KMS-11 (cell line): ENCODE measurements around the gene UQCRC1.

Experiments
- H2AFZ ChIP-seq: fragments of 200-600 bp; sonication (generic); 2 replicates; pipeline ENCODE4 v1.6.1; 2016; ENCODE audit warnings: antibody characterized with exemption, mixed run types, low read depth
- H3K27ac ChIP-seq: fragments of 200-600 bp; sonication (generic); 2 replicates; pipeline ENCODE4 v1.6.1; 2016; ENCODE audit warnings: mild to moderate bottlenecking, mixed run types
- H3K27me3 ChIP-seq: fragments of 200-600 bp; sonication (generic); 2 replicates; pipeline ENCODE4 v1.6.1; 2017; ENCODE audit warnings: mild to moderate bottlenecking, low read depth, mixed run types, moderate library complexity; ENCODE audit not compliant: insufficient read depth
- H3K36me3 ChIP-seq: fragments of 200-600 bp; sonication (generic); 2 replicates; pipeline ENCODE4 v1.6.1; 2017; ENCODE audit warnings: mild to moderate bottlenecking, mixed run types; ENCODE audit not compliant: insufficient read depth
- H3K4me1 ChIP-seq: fragments of 200-600 bp; sonication (generic); 2 replicates; pipeline ENCODE4 v1.6.1; 2016; ENCODE audit warnings: mild to moderate bottlenecking, low read depth, mixed run types; ENCODE audit not compliant: poor library complexity, severe bottlenecking
- H3K4me2 ChIP-seq: fragments of 200-600 bp; sonication (generic); 2 replicates; pipeline ENCODE4 v1.7.0; 2016; ENCODE audit warnings: mild to moderate bottlenecking, mixed run types
- H3K4me3 ChIP-seq: fragments of 200-600 bp; sonication (generic); IDR thresholded peaks from 2 replicates; pipeline ENCODE4 v1.6.1; 2017; ENCODE audit warnings: low read depth, low read length, mixed read lengths; ENCODE audit not compliant: insufficient read depth
- H3K79me2 ChIP-seq: fragments of 200-600 bp; sonication (generic); 2 replicates; pipeline ENCODE4 v1.6.1; 2016; ENCODE audit warnings: low read depth, mixed run types; ENCODE audit not compliant: insufficient read depth
- H3K9ac ChIP-seq: fragments of 200-600 bp; sonication (generic); 2 replicates; pipeline ENCODE4 v1.6.1; 2016; ENCODE audit warnings: mild to moderate bottlenecking, mixed run types
- H4K20me1 ChIP-seq: fragments of 200-600 bp; sonication (generic); 2 replicates; pipeline ENCODE4 v1.6.1; 2016; ENCODE audit warnings: mild to moderate bottlenecking, mixed run types; ENCODE audit not compliant: insufficient read depth
- TF ChIP-seq, protein P1 (sequence below): fragments of 200-600 bp; sonication (generic); conservative IDR thresholded peaks from 2 replicates; pipeline ENCODE4 v1.6.1; 2017; ENCODE audit warnings: low read depth, mild to moderate bottlenecking, antibody characterized with exemption, low read length, moderate library complexity, mixed read lengths

UQCRC1 gene

DNA sequence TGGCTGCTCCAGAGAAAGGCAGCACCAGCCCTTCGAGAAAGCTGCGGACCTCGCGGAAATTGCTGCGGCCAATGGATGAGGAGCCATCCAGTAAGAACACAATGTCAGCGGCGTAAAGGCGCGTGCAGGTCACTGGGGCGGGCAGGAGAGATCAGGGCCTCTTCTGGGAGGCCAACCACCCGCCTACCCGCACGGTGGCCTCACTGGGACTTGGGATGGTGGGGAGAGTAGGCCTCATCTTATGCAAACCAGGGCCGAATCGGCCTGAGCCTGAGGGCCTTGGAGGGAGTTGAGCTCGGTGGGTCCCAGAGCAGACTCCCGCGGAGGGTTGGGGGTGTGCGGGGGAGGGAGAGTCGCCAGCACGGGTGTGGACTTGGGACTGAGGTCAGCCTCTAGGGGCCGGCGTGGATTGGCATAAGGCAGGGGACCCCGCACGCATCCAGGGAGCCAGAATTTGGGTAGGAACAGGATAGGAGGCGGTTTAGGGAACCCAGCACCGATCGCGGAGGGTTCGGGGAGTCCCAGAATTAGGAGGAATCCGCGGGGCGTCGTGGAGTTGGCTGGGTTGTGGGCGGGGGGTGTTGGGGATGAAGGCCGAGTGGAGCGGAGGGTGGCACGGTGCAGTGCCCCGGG, 14.9 kb downstream of the UQCRC1 start:
- Histone ChIP-seq H2AFZ (no peak overlapping the region), H3K4me3 (no peak overlapping the region), H3K36me3 (no peaks in the 10 kb centered on the region), H3K79me2 (no peaks in the 10 kb centered on the region), H3K27me3 (peaks cover 10% of the 10 kb centered on the region; the same call in 1 of the 2 replicates), H3K9ac (no peak overlapping the region), H3K4me1 (no peaks in the 10 kb centered on the region), H3K4me2 (no peak overlapping the region), H3K27ac (no peak overlapping the region), H4K20me1 (no peaks in the 10 kb centered on the region)
- TF ChIP-seq, protein P1, sequence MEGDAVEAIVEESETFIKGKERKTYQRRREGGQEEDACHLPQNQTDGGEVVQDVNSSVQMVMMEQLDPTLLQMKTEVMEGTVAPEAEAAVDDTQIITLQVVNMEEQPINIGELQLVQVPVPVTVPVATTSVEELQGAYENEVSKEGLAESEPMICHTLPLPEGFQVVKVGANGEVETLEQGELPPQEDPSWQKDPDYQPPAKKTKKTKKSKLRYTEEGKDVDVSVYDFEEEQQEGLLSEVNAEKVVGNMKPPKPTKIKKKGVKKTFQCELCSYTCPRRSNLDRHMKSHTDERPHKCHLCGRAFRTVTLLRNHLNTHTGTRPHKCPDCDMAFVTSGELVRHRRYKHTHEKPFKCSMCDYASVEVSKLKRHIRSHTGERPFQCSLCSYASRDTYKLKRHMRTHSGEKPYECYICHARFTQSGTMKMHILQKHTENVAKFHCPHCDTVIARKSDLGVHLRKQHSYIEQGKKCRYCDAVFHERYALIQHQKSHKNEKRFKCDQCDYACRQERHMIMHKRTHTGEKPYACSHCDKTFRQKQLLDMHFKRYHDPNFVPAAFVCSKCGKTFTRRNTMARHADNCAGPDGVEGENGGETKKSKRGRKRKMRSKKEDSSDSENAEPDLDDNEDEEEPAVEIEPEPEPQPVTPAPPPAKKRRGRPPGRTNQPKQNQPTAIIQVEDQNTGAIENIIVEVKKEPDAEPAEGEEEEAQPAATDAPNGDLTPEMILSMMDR, result no peak

DNA sequence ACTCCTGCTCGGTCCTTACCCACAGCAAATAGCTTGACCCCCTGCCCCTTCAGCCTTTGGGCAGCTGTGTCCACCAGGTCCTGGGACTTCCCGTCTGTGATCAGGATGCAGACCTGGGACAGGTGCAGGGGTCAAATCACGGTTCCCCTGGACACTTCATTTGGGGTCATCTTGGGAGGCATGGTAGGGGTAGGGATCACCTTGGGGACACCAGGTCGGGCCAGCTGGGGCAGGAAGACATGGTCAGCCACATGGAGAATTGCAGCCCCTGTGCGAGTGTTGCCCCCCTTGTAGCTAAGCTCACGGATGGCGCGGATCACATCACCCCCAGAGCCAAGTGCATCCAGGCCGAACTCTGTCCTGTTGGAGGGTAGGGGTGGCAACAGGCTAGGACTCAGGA, 16.1 kb downstream of the UQCRC1 start:
- Histone ChIP-seq H3K36me3 (no peaks in the 10 kb centered on the region), H3K27me3 (peaks cover 11% of the 10 kb centered on the region; the same call in 1 of the 2 replicates), H3K27ac (no peak overlapping the region), H3K4me3 (no peak overlapping the region), H4K20me1 (no peaks in the 10 kb centered on the region), H3K9ac (no peak overlapping the region), H3K4me1 (no peaks in the 10 kb centered on the region), H3K79me2 (no peaks in the 10 kb centered on the region), H2AFZ (no peak overlapping the region), H3K4me2 (no peak overlapping the region)
- TF ChIP-seq, protein P1, result no peak

DNA sequence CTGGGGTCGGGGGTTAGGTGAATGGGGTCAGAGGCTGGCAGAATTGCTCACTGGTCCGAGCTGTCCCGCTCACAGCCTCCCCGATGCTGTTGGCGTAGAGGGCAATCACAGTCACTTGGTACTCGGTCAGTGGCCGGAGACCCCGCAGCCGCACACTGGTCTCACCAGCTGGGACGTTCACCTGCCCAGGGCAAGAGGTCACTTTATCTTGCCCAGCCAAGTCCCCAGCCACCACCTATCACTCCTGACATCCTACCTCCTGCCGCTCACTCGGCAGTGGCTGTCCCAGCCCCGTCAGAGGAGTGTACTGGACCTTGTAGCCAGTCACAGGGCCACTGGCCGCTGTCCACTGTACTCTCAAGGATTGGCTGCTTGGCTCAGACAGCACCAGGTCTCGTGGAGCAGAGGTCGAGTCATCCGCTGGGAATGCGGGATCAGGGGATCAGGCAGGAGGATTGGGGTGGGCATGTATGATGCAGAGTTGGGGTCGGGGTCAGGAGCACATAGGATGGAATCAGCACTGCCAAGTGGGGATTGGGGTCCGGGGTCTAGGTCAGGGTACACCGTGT, 16.8 kb downstream of the UQCRC1 start:
- no peak overlapping the region for H3K27ac ChIP-seq
- H3K27me3 ChIP-seq, result peaks cover 11% of the 10 kb centered on the region; the same call in 1 of the 2 replicates
- H2AFZ ChIP-seq, result no peak overlapping the region
- no peaks in the 10 kb centered on the region for H3K36me3 ChIP-seq
- no peaks in the 10 kb centered on the region for H3K4me1 ChIP-seq
- TF ChIP-seq, protein P1, result no peak
- H3K4me2 ChIP-seq, result no peak overlapping the region
- no peak overlapping the region for H3K9ac ChIP-seq
- no peak overlapping the region for H3K4me3 ChIP-seq
- no peaks in the 10 kb centered on the region for H4K20me1 ChIP-seq
- H3K79me2 ChIP-seq, result no peaks in the 10 kb centered on the region

DNA sequence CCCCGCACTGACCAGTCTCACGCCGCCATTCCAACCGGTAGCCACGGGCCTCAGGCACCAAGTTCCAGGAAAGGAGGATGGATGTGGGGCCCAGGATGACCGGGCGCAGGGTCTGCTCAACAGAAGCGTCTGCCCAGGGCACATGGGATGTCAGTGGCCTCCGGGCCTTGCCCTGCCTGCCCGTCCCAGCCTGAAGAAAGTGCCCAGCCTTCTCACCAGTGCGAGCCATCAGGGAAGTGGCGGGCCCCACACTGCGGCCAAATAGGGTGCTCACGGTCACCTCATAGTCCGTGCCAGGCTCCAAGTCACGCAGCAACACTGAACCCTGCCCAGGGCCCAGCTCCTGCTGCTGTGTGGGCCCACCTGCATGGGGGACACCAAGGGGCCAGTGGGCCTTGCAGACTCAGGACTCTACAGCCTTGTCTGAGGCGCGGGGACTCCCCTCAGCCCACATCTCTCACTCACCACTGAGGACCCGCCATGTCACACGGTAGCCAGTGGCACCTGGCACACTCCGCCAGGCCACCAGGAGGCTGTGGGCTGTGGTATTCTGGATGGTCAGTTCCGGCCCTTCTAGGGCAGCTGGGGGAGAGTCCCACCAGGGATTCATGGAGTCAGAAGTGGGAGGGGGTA, 17.4 kb downstream of the UQCRC1 start:
- TF ChIP-seq, protein P1, result no peak
- H2AFZ ChIP-seq, result no peak overlapping the region
- H3K27ac ChIP-seq, result no peak overlapping the region
- no peak overlapping the region for H3K4me2 ChIP-seq
- no peak overlapping the region for H3K4me3 ChIP-seq
- no peak overlapping the region for H3K9ac ChIP-seq
- H3K36me3 ChIP-seq, result no peaks in the 10 kb centered on the region
- H3K27me3 ChIP-seq, result peaks cover 11% of the 10 kb centered on the region; the same call in 1 of the 2 replicates
- H3K79me2 ChIP-seq, result no peaks in the 10 kb centered on the region
- no peaks in the 10 kb centered on the region for H4K20me1 ChIP-seq
- no peaks in the 10 kb centered on the region for H3K4me1 ChIP-seq
